Hypothalamus (tissue), 51 donors: ENCODE data around the gene LRRC38.
"Not testable (repeated sequence)": the region's sequence is repeated elsewhere in the genome, so short reads cannot be mapped to it uniquely, and the experiment has no call there.

Experiments
- DNase-seq, 51 donors: peaks; one replicate each; lab custom pipeline; 2025; lab: John Stamatoyannopoulos, UW

LRRC38 gene

GRCh38 chr1:13469343-13469742 lies 44.5 kb downstream of the LRRC38 start:
- peak in 3 of 51 donors; percentile 1 to 13 (median 2) for DNase-seq

- no peak for DNase-seq
Measured at GRCh38 chr1:13465515-13465914, 48.3 kb downstream of the LRRC38 start.

GRCh38 chr1:13462682-13463081 lies 51.1 kb downstream of the LRRC38 start:
- no peak for DNase-seq

- DNase-seq, result no peak
Measured at GRCh38 chr1:13461977-13462376, 51.8 kb downstream of the LRRC38 start.

- DNase-seq, result no peak
Measured at GRCh38 chr1:13456904-13457532, 56.8 kb downstream of the LRRC38 start.

- no peak for DNase-seq
Measured at GRCh38 chr1:13451399-13451965, 62.3 kb downstream of the LRRC38 start.

GRCh38 chr1:13450204-13450603 lies 63.6 kb downstream of the LRRC38 start:
- no peak for DNase-seq

- no peak for DNase-seq
Measured at GRCh38 chr1:13443335-13443979, 70.3 kb downstream of the LRRC38 start.

- DNase-seq, result not testable (repeated sequence)
Measured at GRCh38 chr1:13439104-13439783, 74.6 kb downstream of the LRRC38 start.

GRCh38 chr1:13435458-13435857 lies 78.3 kb downstream of the LRRC38 start:
- no peak for DNase-seq

- DNase-seq, result not testable (repeated sequence)
Measured at GRCh38 chr1:13433694-13434358, 80.0 kb downstream of the LRRC38 start.

GRCh38 chr1:13432251-13432650 lies 81.6 kb downstream of the LRRC38 start:
- DNase-seq, result no peak

- DNase-seq, result no peak
Measured at GRCh38 chr1:13430495-13430894, 83.3 kb downstream of the LRRC38 start.
